Body of pancreas (tissue), 4 donors: ENCODE results near the gene ITPR2. TPM values are rescaled to one million over a fixed set of nuclear protein-coding genes. Genes with fewer than 3 reads are reported as not detected.

Experiments used
- ATAC-seq: fragments of 150-250 bp; one replicate; pipeline ENCODE4 v1.9.1; 2016
- DNase-seq, 4 donors: peaks; one replicate each; pipeline ENCODE4 v3.0.0-alpha.2; 2019
- H3K27ac ChIP-seq, 4 donors: fragments of 200-600 bp; sonication (generic); 1 replicate in 3 of 4; 2 replicates in 1 of 4; pipeline versions ENCODE4 v1.5.1 to v1.6.1; 2016 to 2019; ENCODE audit warnings: mild to moderate bottlenecking in 1 of 4, mixed read lengths in 1 of 4, moderate library complexity in 1 of 4
- H3K27me3 ChIP-seq, 2 donors: fragments of 200-600 bp; sonication (generic); one replicate each; pipeline ENCODE4 v1.6.0; 2016; ENCODE audit warnings: mild to moderate bottlenecking in 1 of 2
- H3K36me3 ChIP-seq, 2 donors: fragments of 200-600 bp; sonication (generic); replicated peaks in 1 of 2; 2 replicates each; pipeline ENCODE4 v1.5.1; 2016; ENCODE audit warnings: low read depth in 2 of 2; ENCODE audit not compliant: insufficient read depth in 1 of 2
- H3K4me1 ChIP-seq: fragments of 200-600 bp; sonication (generic); one replicate; pipeline ENCODE4 v1.6.0; 2016
- H3K4me3 ChIP-seq, 2 donors: fragments of 200-600 bp; sonication (generic); 1 replicate in 1 of 2; 2 replicates in 1 of 2; pipeline ENCODE4 v1.5.1; 2016 to 2019
- H3K9me3 ChIP-seq, 3 donors: fragments of 200-600 bp; sonication (generic); 1 replicate in 2 of 3; 2 replicates in 1 of 3; pipeline ENCODE4 v1.5.1; 2016
- CTCF ChIP-seq, 7 experiments: fragments of 450-650 bp in 4 of 7; fragments of 200-600 bp in 3 of 7; sonication (generic) in 3 of 7; IDR thresholded peaks; one replicate each; pipeline ENCODE4 v1.5.1; 2016 to 2019; ENCODE audit warnings: antibody characterized with exemption in 7 of 7
- POLR2A ChIP-seq, 3 donors: fragments of 450-650 bp; IDR thresholded peaks; one replicate each; pipeline ENCODE4 v1.6.1; 2016; ENCODE audit warnings: antibody characterized with exemption in 3 of 3, mild to moderate bottlenecking in 2 of 3
- WGBS, 2 donors: methylation state at CpG; one replicate each; pipeline ENCODE4 v1.1.5; 2017; 5-methylcytosine and 5-hydroxymethylcytosine counted together
- intact Hi-C: fragments of 100-400 bp; cut with DNase I; formaldehyde crosslinking; loops from one replicate; pipeline ENCODE4 v1.15.1; 2023
- total RNA-seq, 2 donors: library from RNA; depleted of rRNA; stranded (reverse); fragments of >200 nt; gene quantifications; one replicate each; pipeline ENCODE4 v1.1.0, GENCODE V29; 2016

Gene ITPR2
- total RNA-seq, 2 donors from 2014 or later, result 37.4 to 92.9 TPM

- 57 to 59% methylated on average over 5 of the region's 5 CpGs for WGBS, 2 donors
- no peaks in the 10 kb centered on the region for H3K9me3 ChIP-seq
- no peaks in the 10 kb centered on the region for H3K36me3 ChIP-seq
- DNase-seq, result no peak
- peak overlapping the region in 2 of 4 donors; percentile 24 to 47 for H3K27ac ChIP-seq
- intact Hi-C loops, result no loop called here
- H3K4me1 ChIP-seq, result peaks cover 16% of the 10 kb centered on the region
- no peak overlapping the region for H3K4me3 ChIP-seq
- ATAC-seq, result no peak
- H3K27me3 ChIP-seq, result no peaks in the 10 kb centered on the region
- no peak for TF ChIP-seq CTCF (IDR thresholded peaks at IDR 0.05)
- TF ChIP-seq POLR2A (IDR thresholded peaks at IDR 0.05), result no peak
These were observed 13.4 kb upstream of the ITPR2 start for GRCh38 chr12:26846416-26846815.

- intact Hi-C loops, result no loop called here
- H3K27me3 ChIP-seq, result no peaks in the 10 kb centered on the region
- H3K4me1 ChIP-seq, result peaks cover 16% of the 10 kb centered on the region
- ATAC-seq, result peak; percentile 94
- H3K36me3 ChIP-seq, result no peaks in the 10 kb centered on the region
- DNase-seq, result peak; percentile 17 to 50 (median 22)
- no peaks in the 10 kb centered on the region for H3K9me3 ChIP-seq
- H3K27ac ChIP-seq, result peak overlapping the region in 2 of 4 donors; percentile 24 to 47
- TF ChIP-seq POLR2A (IDR thresholded peaks at IDR 0.05) (no peak), CTCF (IDR thresholded peaks at IDR 0.05) (no peak)
- 3 to 11% methylated on average over 4 of the region's 4 CpGs for WGBS, 2 donors
- H3K4me3 ChIP-seq, result no peak overlapping the region
These were observed 13.0 kb upstream of the ITPR2 start for GRCh38 chr12:26845984-26846383.

- Histone ChIP-seq H3K36me3 (no peaks in the 10 kb centered on the region), H3K4me3 (no peak overlapping the region), H3K27me3 (no peaks in the 10 kb centered on the region), H3K9me3 (no peaks in the 10 kb centered on the region), H3K4me1 (peaks cover 16% of the 10 kb centered on the region), H3K27ac (no peak overlapping the region)
- DNase-seq (peak; percentile 65 to 82 (median 76)), ATAC-seq (peak; percentile 76)
- 21 to 26% methylated on average over 11 of the region's 11 CpGs for WGBS, 2 donors
- intact Hi-C loops, result no loop called here
- TF ChIP-seq CTCF (IDR thresholded peaks at IDR 0.05), result peak; percentile 47 to 85 (median 71)
- no peak for TF ChIP-seq POLR2A (IDR thresholded peaks at IDR 0.05)
These were observed 12.2 kb upstream of the ITPR2 start for GRCh38 chr12:26845057-26845666.

DNA sequence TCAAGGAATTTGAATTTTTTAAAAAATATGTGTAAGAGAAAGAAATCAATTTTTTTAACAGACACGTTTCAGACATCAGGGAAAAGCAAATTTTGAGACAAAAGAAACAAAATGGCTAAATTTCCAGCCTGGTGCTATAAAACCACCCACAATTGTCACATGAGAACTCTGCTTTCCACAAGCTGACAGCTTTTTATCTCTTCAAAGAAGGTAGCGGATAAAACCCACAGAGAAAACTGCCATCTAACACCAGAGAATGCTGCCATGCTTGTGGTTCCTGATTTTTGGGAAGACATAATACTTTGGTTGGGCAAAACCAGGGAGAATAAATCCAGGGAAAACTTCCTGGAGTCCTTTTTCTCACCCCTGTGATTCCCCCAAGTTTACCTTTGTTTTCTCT lies 10.3 kb upstream of the ITPR2 start:
- H3K9me3 ChIP-seq, result no peaks in the 10 kb centered on the region
- no peaks in the 10 kb centered on the region for H3K27me3 ChIP-seq
- H3K4me3 ChIP-seq, result no peak overlapping the region
- ATAC-seq (no peak), DNase-seq (no peak)
- H3K36me3 ChIP-seq, result no peaks in the 10 kb centered on the region
- no peak for TF ChIP-seq CTCF (IDR thresholded peaks at IDR 0.05)
- no peak for TF ChIP-seq POLR2A (IDR thresholded peaks at IDR 0.05)
- no peak overlapping the region for H3K27ac ChIP-seq
- peaks cover 16% of the 10 kb centered on the region for H3K4me1 ChIP-seq
- 77 to 87% methylated on average over 2 of the region's 2 CpGs for WGBS, 2 donors
- intact Hi-C loops, result no loop called here

DNA sequence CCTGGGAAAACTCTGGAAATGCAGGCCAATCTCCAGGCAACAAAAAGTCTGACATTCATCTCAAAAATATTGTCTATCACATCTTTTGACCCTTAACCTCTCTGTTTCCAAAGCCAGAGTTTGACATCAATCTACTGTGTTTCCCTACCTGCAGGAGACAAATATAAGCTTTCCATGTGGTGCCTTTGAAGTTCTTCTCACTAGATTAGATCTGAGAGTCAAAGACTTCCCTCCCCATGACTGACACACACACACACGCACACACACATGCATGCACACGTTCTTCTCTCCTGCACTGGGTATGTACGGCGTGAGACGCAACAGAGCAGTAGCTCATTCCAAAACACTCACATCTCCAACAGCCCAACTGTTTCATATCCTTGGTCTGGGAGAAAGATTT lies 8.1 kb upstream of the ITPR2 start:
- TF ChIP-seq CTCF (IDR thresholded peaks at IDR 0.05), result no peak
- TF ChIP-seq POLR2A (IDR thresholded peaks at IDR 0.05), result no peak
- intact Hi-C loops, result no loop called here
- ATAC-seq (no peak), DNase-seq (no peak)
- H3K4me1 ChIP-seq, result peaks cover 10% of the 10 kb centered on the region
- no peaks in the 10 kb centered on the region for H3K27me3 ChIP-seq
- no peak overlapping the region for H3K27ac ChIP-seq
- H3K9me3 ChIP-seq, result no peaks in the 10 kb centered on the region
- no peaks in the 10 kb centered on the region for H3K36me3 ChIP-seq
- no peak overlapping the region for H3K4me3 ChIP-seq
- WGBS, 2 donors, result 79 to 83% methylated on average over 5 of the region's 5 CpGs
